HL-60 (cell line): ENCODE data around the gene CSF2RB.
A peak's percentile ranks its signal among the peaks of the same experiment; 100 is the strongest.

ENCODE experiments used
- DNase-seq, 2 experiments: peaks; one replicate each; pipeline ENCODE4 v3.0.0-alpha.2; 2010 to 2020; ENCODE audit warnings: low read depth in 1 of 2, low spot score in 1 of 2
- H3K27ac ChIP-seq: fragments of 250-450 bp; sonication (Bioruptor Pico); replicated peaks from 2 replicates; pipeline ENCODE4 v1.5.1; 2020; ENCODE audit warnings: mild to moderate bottlenecking, moderate library complexity
- H3K27me3 ChIP-seq: fragments of 250-450 bp; sonication (Bioruptor Pico); 2 replicates; pipeline ENCODE4 v1.5.1; 2021; ENCODE audit warnings: mild to moderate bottlenecking, moderate library complexity; ENCODE audit not compliant: insufficient read depth, poor library complexity, severe bottlenecking
- H3K4me3 ChIP-seq: replicated peaks from 2 replicates; pipeline ENCODE4 v1.5.1; 2011; ENCODE audit warnings: mild to moderate bottlenecking, control low read depth, low read length; ENCODE audit not compliant: insufficient read depth
- CTCF ChIP-seq: IDR thresholded peaks from one replicate; pipeline ENCODE4 v1.5.1; 2011; ENCODE audit warnings: low read length, control low read depth, inconsistent platforms; ENCODE audit not compliant: insufficient read depth
- GABPA ChIP-seq: IDR thresholded peaks from 2 replicates; pipeline ENCODE4 v1.6.1; 2012; ENCODE audit warnings: low read depth
- POLR2AphosphoS5 ChIP-seq: IDR thresholded peaks from 2 replicates; pipeline ENCODE4 v1.6.1; 2012; ENCODE audit warnings: low read depth
- REST ChIP-seq: IDR thresholded peaks from 2 replicates; pipeline ENCODE4 v1.6.1; 2012; ENCODE audit warnings: low read depth; ENCODE audit not compliant: insufficient replicate concordance
- SPI1 ChIP-seq: IDR thresholded peaks from 2 replicates; pipeline ENCODE4 v1.6.1; 2012; ENCODE audit warnings: low read depth, mild to moderate bottlenecking, borderline replicate concordance

Gene CSF2RB

GRCh38 chr22:36885474-36885873, 28.0 kb upstream of the CSF2RB start:
- TF ChIP-seq GABPA, result no peak
- no peak for TF ChIP-seq SPI1
- TF ChIP-seq CTCF, result no peak
- TF ChIP-seq POLR2AphosphoS5, result no peak
- no peak for TF ChIP-seq REST
- Histone ChIP-seq H3K4me3 (no peak overlapping the region), H3K27me3 (no peaks in the 10 kb centered on the region), H3K27ac (no peak overlapping the region)
- DNase-seq, result peak in 1 of 2 experiments; percentile 16

GRCh38 chr22:36886016-36886415, 27.4 kb upstream of the CSF2RB start:
- Histone ChIP-seq H3K27ac (no peak overlapping the region), H3K27me3 (no peaks in the 10 kb centered on the region), H3K4me3 (no peak overlapping the region)
- TF ChIP-seq REST (no peak), CTCF (no peak), GABPA (no peak), SPI1 (no peak), POLR2AphosphoS5 (no peak)
- no peak for DNase-seq

GRCh38 chr22:36887162-36887561, 26.3 kb upstream of the CSF2RB start:
- Histone ChIP-seq H3K4me3 (no peak overlapping the region), H3K27ac (no peak overlapping the region), H3K27me3 (no peaks in the 10 kb centered on the region)
- TF ChIP-seq POLR2AphosphoS5 (no peak), REST (no peak), SPI1 (no peak), GABPA (no peak), CTCF (no peak)
- no peak for DNase-seq
